HepG2 (cell line): ENCODE data around the gene PCIF1. TPM values are rescaled to one million over a fixed set of nuclear protein-coding genes. Genes with fewer than 3 reads are reported as not detected.

Experiments
- FOXK2 ChIP-seq: fragments of 450-650 bp; IDR thresholded peaks from 2 replicates; pipeline ENCODE4 v1.6.1; 2016
- GFI1 ChIP-seq: sonication (generic); formaldehyde crosslinking; IDR thresholded peaks from 2 replicates; pipeline ENCODE4 v1.5.0; 2020; ENCODE audit warnings: missing genetic modification reagents, mild to moderate bottlenecking, borderline replicate concordance
- HNF4G ChIP-seq, 2 experiments: sonication (generic) in 1 of 2; formaldehyde crosslinking in 1 of 2; IDR thresholded peaks; 2 replicates each; pipeline versions ENCODE4 v1.4.0 to v1.6.1; 2011 to 2020; ENCODE audit warnings: borderline replicate concordance in 2 of 2, low read depth in 2 of 2, mild to moderate bottlenecking in 2 of 2, low read length in 1 of 2, missing genetic modification reagents in 1 of 2, moderate library complexity in 1 of 2
- MEF2D ChIP-seq: sonication (generic); formaldehyde crosslinking; IDR thresholded peaks from 2 replicates; pipeline ENCODE4 v1.5.1; 2020; ENCODE audit warnings: mild to moderate bottlenecking, missing genetic modification reagents
- PLSCR1 ChIP-seq: sonication (generic); formaldehyde crosslinking; IDR thresholded peaks from 2 replicates; pipeline ENCODE4 v1.5.0; 2020; ENCODE audit warnings: missing genetic modification reagents, mild to moderate bottlenecking, borderline replicate concordance
- PRDM10 ChIP-seq: sonication (generic); formaldehyde crosslinking; IDR thresholded peaks from 2 replicates; pipeline ENCODE4 v1.4.0; 2020; ENCODE audit warnings: low read depth, missing genetic modification reagents
- ZFP1 ChIP-seq: IDR thresholded peaks from 2 replicates; pipeline ENCODE4 v1.6.1; 2016
- ZNF441 ChIP-seq: sonication (generic); formaldehyde crosslinking; IDR thresholded peaks from 2 replicates; pipeline ENCODE4 v1.7.0; 2021; ENCODE audit warnings: missing genetic modification reagents, borderline replicate concordance
- ZNF646 ChIP-seq: sonication (generic); formaldehyde crosslinking; IDR thresholded peaks from 2 replicates; pipeline ENCODE4 v1.9.0; 2021; ENCODE audit warnings: mild to moderate bottlenecking, missing genetic modification reagents
- ZNF713 ChIP-seq: sonication (generic); formaldehyde crosslinking; IDR thresholded peaks from 2 replicates; pipeline ENCODE4 v1.4.0; 2020; ENCODE audit warnings: mild to moderate bottlenecking, missing genetic modification reagents
- ZUFSP ChIP-seq: sonication (generic); formaldehyde crosslinking; IDR thresholded peaks from 2 replicates; pipeline ENCODE4 v1.9.0; 2021; ENCODE audit warnings: missing genetic modification reagents, mild to moderate bottlenecking, borderline replicate concordance
- polyA plus RNA-seq, 8 experiments: library from polyadenylated mRNA; depleted of rRNA in 3 of 8; stranded (reverse) in 7 of 8; unstranded in 1 of 8; fragments of >200 nt; fragmentation: Illumina TruSeq in 4 of 8; extraction: Trizol in 4 of 8; gene quantifications; 2 replicates each; pipeline versions ENCODE4 v1.2.1 to v1.2.3, GENCODE V29; 2011 to 2016; ENCODE audit warnings: low read depth in 4 of 8, missing spikeins in 1 of 8, mixed read lengths in 1 of 8; ENCODE audit not compliant: insufficient read depth in 1 of 8
- total RNA-seq, 5 experiments: library from RNA; depleted of rRNA; stranded (reverse); fragments of >200 nt; fragmentation: Illumina TruSeq; extraction: Trizol; gene quantifications; 2 replicates each; pipeline ENCODE4 v1.2.3, GENCODE V29; 2016; ENCODE audit warnings: low read depth in 1 of 5

PCIF1 gene
- total and polyA plus RNA-seq, 2 of the 13 experiments (the other 11 are each of a cell fraction or from before 2014, with no cell fraction given), result 20.9 to 24.4 TPM

GRCh38 chr20:45971675-45972499 is 37.4 kb downstream of the PCIF1 start, which contains the start of gene ZNF335 (continued):
- TF ChIP-seq PRDM10 (CRISPR knock-in tag), result peak; percentile 100
- peak; percentile 87; the same call in 1 of the 2 replicates for TF ChIP-seq ZFP1
- no peak for TF ChIP-seq ZUFSP (CRISPR knock-in tag)
- TF ChIP-seq HNF4G (IDR thresholded peaks at IDR 0.05; ENCODE audit: borderline replicate concordance, low read depth, low read length), result 0 out of 2 replicates have a peak, but pooled peaks have one; percentile 12
- no peak for TF ChIP-seq HNF4G (CRISPR knock-in tag; IDR thresholded peaks at IDR 0.05; ENCODE audit: borderline replicate concordance, low read depth)
- no peak for TF ChIP-seq PLSCR1 (CRISPR knock-in tag)
- TF ChIP-seq FOXK2, result peak; percentile 99
- peak; percentile 82 for TF ChIP-seq GFI1 (CRISPR knock-in tag)
- TF ChIP-seq ZNF646 (CRISPR knock-in tag), result no peak; the same call in 1 of the 2 replicates
- TF ChIP-seq ZNF441 (CRISPR knock-in tag), result 0 out of 2 replicates have a peak, but pooled peaks have one; percentile 48
- no peak for TF ChIP-seq ZNF713 (CRISPR knock-in tag)
- peak; percentile 87 for TF ChIP-seq MEF2D (CRISPR knock-in tag)
